ENCODE results near the gene SMARCC2. TPM values are rescaled to one million over a fixed set of nuclear protein-coding genes. Genes with fewer than 3 reads are reported as not detected.

Gene SMARCC2
- total and polyA plus RNA-seq, 9 of the 15 experiments (the other 6 are each of a cell fraction or from before 2014, with no cell fraction given): 11.9 to 86.0 (median 36.6) TPM

DNA sequence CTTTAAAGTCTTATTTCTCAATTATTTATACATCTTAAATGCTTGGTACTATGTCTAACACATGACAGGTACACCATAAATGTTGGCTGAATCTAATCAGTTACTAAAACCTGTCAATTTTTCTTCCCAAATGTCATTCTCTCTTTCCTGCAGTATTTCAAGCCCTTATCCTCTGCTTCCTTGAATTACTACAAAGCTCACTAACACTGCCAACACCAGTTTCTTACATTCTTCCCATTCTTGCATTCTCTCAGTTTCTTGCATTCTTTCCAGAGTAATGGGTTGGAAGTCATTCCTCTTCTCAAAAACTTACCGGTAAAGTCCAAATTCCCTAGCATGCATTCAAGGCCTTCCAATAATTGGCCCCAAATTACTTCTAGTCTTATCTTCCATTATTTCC lies 9.6 kb upstream of the SMARCC2 start:
- H3K9me1 ChIP-seq (ENCODE audit: control insufficient read depth, insufficient read depth, low read length): no peaks in the 10 kb centered on the region
- no peak for FAIRE-seq
- DNase-seq (ENCODE audit: extremely low read depth in 1 of 4, low spot score in 3 of 4): no peak
- in situ Hi-C loops (cut with MboI) (no loop called here), intact Hi-C loops (cut with micrococcal nuclease) (no loop called here)
- no peak overlapping the region for H3K4me2 ChIP-seq (ENCODE audit: insufficient read depth, low read length)
- H4K20me1 ChIP-seq (replicated peaks; ENCODE audit: control insufficient read depth, insufficient read depth, low read length): no peaks in the 10 kb centered on the region
- H3K9ac ChIP-seq (ENCODE audit: insufficient read depth in 1 of 2, low read depth in 2 of 2, low read length in 2 of 2): no peak overlapping the region
- peaks cover 0 to 10% of the 10 kb centered on the region in 2 experiments; a peak in 3 of 5 replicates for H3K4me1 ChIP-seq (replicated peaks in 1 of 2; ENCODE audit: control insufficient read depth in 2 of 2, insufficient read depth in 2 of 2, low read length in 2 of 2)
- no peak overlapping the region for H3K4me3 ChIP-seq
- ATAC-seq: no peak
- ChIA-PET POLR2A (interaction anchor here (0.5 to 1.5 kb wide), 5 partner anchors 9 to 81 kb away, joined by 3 to 4 read pairs (median 3); partner anchors contain the start of genes RNF41, SMARCC2 and ZC3H10), CTCF (ENCODE audit: low intra/inter-chr PET ratio) (no interaction called here)
- H2AFZ ChIP-seq (ENCODE audit: low read depth, low read length): no peak overlapping the region
- no peaks in the 10 kb centered on the region for H3K9me3 ChIP-seq (replicated peaks; ENCODE audit: control insufficient read depth, insufficient read depth, low read depth, low read length)
- no TSS peak for BruUV-seq (replicated peaks)
- no peaks in the 10 kb centered on the region for H3K27me3 ChIP-seq (ENCODE audit: control insufficient read depth in 2 of 2, insufficient read depth in 2 of 2, low read length in 2 of 2)
- no peak overlapping the region for H3K27ac ChIP-seq (ENCODE audit: extremely low read depth, low read depth, low read length)
- WGBS (ENCODE audit: insufficient coverage, low coverage, missing lambda C conversion rate): 64% methylated on average over 1 of the region's 1 CpG
- H3K36me3 ChIP-seq (ENCODE audit: control insufficient read depth, insufficient read depth, low read length): no peaks in the 10 kb centered on the region
- H3K79me2 ChIP-seq (ENCODE audit: control insufficient read depth, insufficient read depth, low read length): no peaks in the 10 kb centered on the region
- TF ChIP-seq TCF7L2 (IDR thresholded peaks at IDR 0.05; ENCODE audit: low read depth, low read length) (no peak), PURB (CRISPR knock-in tag; IDR thresholded peaks at IDR 0.05; ENCODE audit: low read depth) (no peak), FOXA1 (IDR thresholded peaks at IDR 0.05; ENCODE audit: borderline replicate concordance) (no peak), HCFC1 (IDR thresholded peaks at IDR 0.05; ENCODE audit: low read depth, low read length) (no peak), SAFB2 (IDR thresholded peaks at IDR 0.05; ENCODE audit: borderline replicate concordance, low read depth, low read length, severe bottlenecking) (no peak), HDGF (IDR thresholded peaks at IDR 0.05) (no peak), ZBTB17 (CRISPR knock-in tag; IDR thresholded peaks at IDR 0.05) (no peak), POLR2B (IDR thresholded peaks at IDR 0.05; ENCODE audit: low read depth, partially characterized antibody) (no peak), NUFIP1 (IDR thresholded peaks at IDR 0.05; ENCODE audit: partially characterized antibody) (no peak)
- TF ChIP-seq, protein P1, sequence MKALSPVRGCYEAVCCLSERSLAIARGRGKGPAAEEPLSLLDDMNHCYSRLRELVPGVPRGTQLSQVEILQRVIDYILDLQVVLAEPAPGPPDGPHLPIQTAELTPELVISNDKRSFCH (CRISPR knock-in tag; IDR thresholded peaks at IDR 0.05): no peak
- TF ChIP-seq, protein P1 (tag; IDR thresholded peaks at IDR 0.05): no peak
- TF ChIP-seq, protein P2, sequence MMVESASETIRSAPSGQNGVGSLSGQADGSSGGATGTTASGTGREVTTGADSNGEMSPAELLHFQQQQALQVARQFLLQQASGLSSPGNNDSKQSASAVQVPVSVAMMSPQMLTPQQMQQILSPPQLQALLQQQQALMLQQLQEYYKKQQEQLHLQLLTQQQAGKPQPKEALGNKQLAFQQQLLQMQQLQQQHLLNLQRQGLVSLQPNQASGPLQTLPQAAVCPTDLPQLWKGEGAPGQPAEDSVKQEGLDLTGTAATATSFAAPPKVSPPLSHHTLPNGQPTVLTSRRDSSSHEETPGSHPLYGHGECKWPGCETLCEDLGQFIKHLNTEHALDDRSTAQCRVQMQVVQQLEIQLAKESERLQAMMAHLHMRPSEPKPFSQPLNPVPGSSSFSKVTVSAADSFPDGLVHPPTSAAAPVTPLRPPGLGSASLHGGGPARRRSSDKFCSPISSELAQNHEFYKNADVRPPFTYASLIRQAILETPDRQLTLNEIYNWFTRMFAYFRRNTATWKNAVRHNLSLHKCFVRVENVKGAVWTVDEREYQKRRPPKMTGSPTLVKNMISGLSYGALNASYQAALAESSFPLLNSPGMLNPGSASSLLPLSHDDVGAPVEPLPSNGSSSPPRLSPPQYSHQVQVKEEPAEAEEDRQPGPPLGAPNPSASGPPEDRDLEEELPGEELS (CRISPR knock-in tag; IDR thresholded peaks at IDR 0.05; ENCODE audit: borderline replicate concordance): no peak
- TF ChIP-seq, protein P3, sequence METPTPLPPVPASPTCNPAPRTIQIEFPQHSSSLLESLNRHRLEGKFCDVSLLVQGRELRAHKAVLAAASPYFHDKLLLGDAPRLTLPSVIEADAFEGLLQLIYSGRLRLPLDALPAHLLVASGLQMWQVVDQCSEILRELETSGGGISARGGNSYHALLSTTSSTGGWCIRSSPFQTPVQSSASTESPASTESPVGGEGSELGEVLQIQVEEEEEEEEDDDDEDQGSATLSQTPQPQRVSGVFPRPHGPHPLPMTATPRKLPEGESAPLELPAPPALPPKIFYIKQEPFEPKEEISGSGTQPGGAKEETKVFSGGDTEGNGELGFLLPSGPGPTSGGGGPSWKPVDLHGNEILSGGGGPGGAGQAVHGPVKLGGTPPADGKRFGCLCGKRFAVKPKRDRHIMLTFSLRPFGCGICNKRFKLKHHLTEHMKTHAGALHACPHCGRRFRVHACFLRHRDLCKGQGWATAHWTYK (CRISPR knock-in tag; IDR thresholded peaks at IDR 0.05): no peak
- TF ChIP-seq, protein P4, sequence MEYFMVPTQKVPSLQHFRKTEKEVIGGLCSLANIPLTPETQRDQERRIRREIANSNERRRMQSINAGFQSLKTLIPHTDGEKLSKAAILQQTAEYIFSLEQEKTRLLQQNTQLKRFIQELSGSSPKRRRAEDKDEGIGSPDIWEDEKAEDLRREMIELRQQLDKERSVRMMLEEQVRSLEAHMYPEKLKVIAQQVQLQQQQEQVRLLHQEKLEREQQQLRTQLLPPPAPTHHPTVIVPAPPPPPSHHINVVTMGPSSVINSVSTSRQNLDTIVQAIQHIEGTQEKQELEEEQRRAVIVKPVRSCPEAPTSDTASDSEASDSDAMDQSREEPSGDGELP (CRISPR knock-in tag; IDR thresholded peaks at IDR 0.05; ENCODE audit: borderline replicate concordance): no peak
- TF ChIP-seq, protein P5, sequence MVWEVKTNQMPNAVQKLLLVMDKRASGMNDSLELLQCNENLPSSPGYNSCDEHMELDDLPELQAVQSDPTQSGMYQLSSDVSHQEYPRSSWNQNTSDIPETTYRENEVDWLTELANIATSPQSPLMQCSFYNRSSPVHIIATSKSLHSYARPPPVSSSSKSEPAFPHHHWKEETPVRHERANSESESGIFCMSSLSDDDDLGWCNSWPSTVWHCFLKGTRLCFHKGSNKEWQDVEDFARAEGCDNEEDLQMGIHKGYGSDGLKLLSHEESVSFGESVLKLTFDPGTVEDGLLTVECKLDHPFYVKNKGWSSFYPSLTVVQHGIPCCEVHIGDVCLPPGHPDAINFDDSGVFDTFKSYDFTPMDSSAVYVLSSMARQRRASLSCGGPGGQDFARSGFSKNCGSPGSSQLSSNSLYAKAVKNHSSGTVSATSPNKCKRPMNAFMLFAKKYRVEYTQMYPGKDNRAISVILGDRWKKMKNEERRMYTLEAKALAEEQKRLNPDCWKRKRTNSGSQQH (CRISPR knock-in tag; IDR thresholded peaks at IDR 0.05): no peak

Measured in K562 (cell line).